Measurements from ENCODE around the gene PEX13.

Gene PEX13

GRCh38 chr2:60992985-60993392 is 24.5 kb upstream of the PEX13 start:
- Histone ChIP-seq H3K4me1 (ENCODE audit: control insufficient read depth, insufficient read depth, low read depth, low read length) (no peaks in the 10 kb centered on the region), H4K8ac (ENCODE audit: low read length) (no peak overlapping the region), H2BK15ac (ENCODE audit: low read depth, poor library complexity, severe bottlenecking) (no peak overlapping the region), H2BK5ac (ENCODE audit: low read depth, low read length, poor library complexity, severe bottlenecking) (no peak overlapping the region), H3K79me1 (replicated peaks; ENCODE audit: low read length, poor library complexity, severe bottlenecking) (no peaks in the 10 kb centered on the region), H3K14ac (ENCODE audit: low read length in 2 of 2) (no peak overlapping the region), H3K4me3 (ENCODE audit: insufficient read depth in 1 of 2, low read depth in 1 of 2, low read length in 2 of 2) (no peak overlapping the region), H3K4ac (ENCODE audit: low read depth in 1 of 2, low read length in 2 of 2) (no peak overlapping the region), H3K23ac (ENCODE audit: low read length in 2 of 2) (no peak overlapping the region), H3K9ac (ENCODE audit: low read length) (no peak overlapping the region), H2BK12ac (ENCODE audit: low read length in 2 of 2) (no peak overlapping the region), H3K27ac (ENCODE audit: low read length, poor library complexity, severe bottlenecking) (no peak overlapping the region), H3K36me3 (ENCODE audit: control insufficient read depth in 1 of 2, insufficient read depth in 2 of 2, low read depth in 1 of 2, low read length in 2 of 2) (no peaks in the 10 kb centered on the region), H4K91ac (ENCODE audit: low read length) (no peak overlapping the region), H3K18ac (ENCODE audit: low read depth in 1 of 2, low read length in 2 of 2) (no peak overlapping the region), H3K27me3 (ENCODE audit: control insufficient read depth in 1 of 2, insufficient read depth in 1 of 2, low read length in 2 of 2) (no peaks in the 10 kb centered on the region), H2AFZ (ENCODE audit: low read depth, low read length) (no peak overlapping the region), H2AK5ac (ENCODE audit: low read length, severe bottlenecking) (no peak overlapping the region), H3K4me2 (ENCODE audit: low read length, poor library complexity, severe bottlenecking) (no peak overlapping the region), H3K9me3 (ENCODE audit: control insufficient read depth, low read length) (peaks cover 21% of the 10 kb centered on the region), H2BK120ac (ENCODE audit: low read depth, low read length) (no peak overlapping the region)
- DNase-seq = no peak
- WGBS = 94% methylated on average over 7 of the region's 7 CpGs

- Histone ChIP-seq H2BK5ac (ENCODE audit: low read depth, low read length, poor library complexity, severe bottlenecking) (no peak overlapping the region), H3K27ac (ENCODE audit: low read length, poor library complexity, severe bottlenecking) (no peak overlapping the region), H3K27me3 (ENCODE audit: control insufficient read depth in 1 of 2, insufficient read depth in 1 of 2, low read length in 2 of 2) (no peaks in the 10 kb centered on the region), H4K91ac (ENCODE audit: low read length) (no peak overlapping the region), H3K18ac (ENCODE audit: low read depth in 1 of 2, low read length in 2 of 2) (no peak overlapping the region), H3K9me3 (ENCODE audit: control insufficient read depth, low read length) (peaks cover 21% of the 10 kb centered on the region), H3K4me1 (ENCODE audit: control insufficient read depth, insufficient read depth, low read depth, low read length) (no peaks in the 10 kb centered on the region), H2BK120ac (ENCODE audit: low read depth, low read length) (no peak overlapping the region), H3K14ac (ENCODE audit: low read length in 2 of 2) (no peak overlapping the region), H3K23ac (ENCODE audit: low read length in 2 of 2) (no peak overlapping the region), H3K36me3 (ENCODE audit: control insufficient read depth in 1 of 2, insufficient read depth in 2 of 2, low read depth in 1 of 2, low read length in 2 of 2) (no peaks in the 10 kb centered on the region), H3K9ac (ENCODE audit: low read length) (no peak overlapping the region), H2AFZ (ENCODE audit: low read depth, low read length) (no peak overlapping the region), H3K4ac (ENCODE audit: low read depth in 1 of 2, low read length in 2 of 2) (no peak overlapping the region), H3K4me3 (ENCODE audit: insufficient read depth in 1 of 2, low read depth in 1 of 2, low read length in 2 of 2) (no peak overlapping the region), H3K4me2 (ENCODE audit: low read length, poor library complexity, severe bottlenecking) (no peak overlapping the region), H2BK12ac (ENCODE audit: low read length in 2 of 2) (no peak overlapping the region), H2AK5ac (ENCODE audit: low read length, severe bottlenecking) (no peak overlapping the region), H3K79me1 (replicated peaks; ENCODE audit: low read length, poor library complexity, severe bottlenecking) (no peaks in the 10 kb centered on the region), H2BK15ac (ENCODE audit: low read depth, poor library complexity, severe bottlenecking) (no peak overlapping the region), H4K8ac (ENCODE audit: low read length) (no peak overlapping the region)
- DNase-seq = no peak
These were observed 23.4 kb upstream of the PEX13 start for GRCh38 chr2:60994131-60994530.

- no peaks in the 10 kb centered on the region for H3K36me3 ChIP-seq (ENCODE audit: control insufficient read depth in 1 of 2, insufficient read depth in 2 of 2, low read depth in 1 of 2, low read length in 2 of 2)
- no peak overlapping the region for H3K23ac ChIP-seq (ENCODE audit: low read length in 2 of 2)
- H3K4me2 ChIP-seq (ENCODE audit: low read length, poor library complexity, severe bottlenecking) = no peak overlapping the region
- H2AFZ ChIP-seq (ENCODE audit: low read depth, low read length) = no peak overlapping the region
- H3K9ac ChIP-seq (ENCODE audit: low read length) = no peak overlapping the region
- no peak overlapping the region for H3K4ac ChIP-seq (ENCODE audit: low read depth in 1 of 2, low read length in 2 of 2)
- DNase-seq = peak; percentile 63
- no peak overlapping the region for H2AK5ac ChIP-seq (ENCODE audit: low read length, severe bottlenecking)
- H3K14ac ChIP-seq (ENCODE audit: low read length in 2 of 2) = no peak overlapping the region
- no peak overlapping the region for H3K27ac ChIP-seq (ENCODE audit: low read length, poor library complexity, severe bottlenecking)
- H2BK5ac ChIP-seq (ENCODE audit: low read depth, low read length, poor library complexity, severe bottlenecking) = no peak overlapping the region
- H3K4me3 ChIP-seq (ENCODE audit: insufficient read depth in 1 of 2, low read depth in 1 of 2, low read length in 2 of 2) = no peak overlapping the region
- H4K91ac ChIP-seq (ENCODE audit: low read length) = no peak overlapping the region
- H2BK15ac ChIP-seq (ENCODE audit: low read depth, poor library complexity, severe bottlenecking) = no peak overlapping the region
- H3K27me3 ChIP-seq (ENCODE audit: control insufficient read depth in 1 of 2, insufficient read depth in 1 of 2, low read length in 2 of 2) = no peaks in the 10 kb centered on the region
- H3K9me3 ChIP-seq (ENCODE audit: control insufficient read depth, low read length) = no peaks in the 10 kb centered on the region
- no peaks in the 10 kb centered on the region for H3K4me1 ChIP-seq (ENCODE audit: control insufficient read depth, insufficient read depth, low read depth, low read length)
- 83% methylated on average over 2 of the region's 4 CpGs for WGBS
- no peaks in the 10 kb centered on the region for H3K79me1 ChIP-seq (replicated peaks; ENCODE audit: low read length, poor library complexity, severe bottlenecking)
- no peak overlapping the region for H2BK12ac ChIP-seq (ENCODE audit: low read length in 2 of 2)
- no peak overlapping the region for H2BK120ac ChIP-seq (ENCODE audit: low read depth, low read length)
- H3K18ac ChIP-seq (ENCODE audit: low read depth in 1 of 2, low read length in 2 of 2) = no peak overlapping the region
- no peak overlapping the region for H4K8ac ChIP-seq (ENCODE audit: low read length)
These were observed 18.6 kb upstream of the PEX13 start for GRCh38 chr2:60998628-60999545.

DNA sequence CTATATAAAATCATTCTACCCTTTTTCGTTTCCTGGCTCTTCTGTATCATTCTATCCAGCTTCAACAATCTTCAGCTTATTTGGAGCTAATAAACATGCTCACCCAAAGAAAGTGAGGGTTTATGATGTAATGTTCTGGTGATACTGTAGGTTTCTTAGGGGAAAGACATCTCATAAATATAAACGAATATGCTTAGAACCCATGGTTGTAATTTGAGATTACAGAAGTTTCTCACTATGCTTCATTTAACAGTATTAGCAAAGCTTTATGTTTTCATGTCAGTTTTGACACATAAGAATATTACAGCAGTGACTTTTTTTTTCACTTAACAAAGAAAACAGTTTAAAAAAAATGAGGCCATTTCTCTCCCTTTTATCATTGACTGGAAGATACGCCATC is 11.8 kb upstream of the PEX13 start:
- H2AFZ ChIP-seq (ENCODE audit: low read depth, low read length) = no peak overlapping the region
- no peak overlapping the region for H3K9ac ChIP-seq (ENCODE audit: low read length)
- no peak overlapping the region for H2BK15ac ChIP-seq (ENCODE audit: low read depth, poor library complexity, severe bottlenecking)
- no peak overlapping the region for H2BK120ac ChIP-seq (ENCODE audit: low read depth, low read length)
- DNase-seq = no peak
- no peak overlapping the region for H3K27ac ChIP-seq (ENCODE audit: low read length, poor library complexity, severe bottlenecking)
- H3K23ac ChIP-seq (ENCODE audit: low read length in 2 of 2) = no peak overlapping the region
- no peak overlapping the region for H3K4me2 ChIP-seq (ENCODE audit: low read length, poor library complexity, severe bottlenecking)
- no peak overlapping the region for H3K4me3 ChIP-seq (ENCODE audit: insufficient read depth in 1 of 2, low read depth in 1 of 2, low read length in 2 of 2)
- H2AK5ac ChIP-seq (ENCODE audit: low read length, severe bottlenecking) = no peak overlapping the region
- no peak overlapping the region for H3K4ac ChIP-seq (ENCODE audit: low read depth in 1 of 2, low read length in 2 of 2)
- H3K4me1 ChIP-seq (ENCODE audit: control insufficient read depth, insufficient read depth, low read depth, low read length) = peaks cover 2% of the 10 kb centered on the region
- WGBS = 98% methylated on average over 2 of the region's 3 CpGs
- no peak overlapping the region for H2BK12ac ChIP-seq (ENCODE audit: low read length in 2 of 2)
- H3K36me3 ChIP-seq (ENCODE audit: control insufficient read depth in 1 of 2, insufficient read depth in 2 of 2, low read depth in 1 of 2, low read length in 2 of 2) = no peaks in the 10 kb centered on the region
- H3K27me3 ChIP-seq (ENCODE audit: control insufficient read depth in 1 of 2, insufficient read depth in 1 of 2, low read length in 2 of 2) = no peaks in the 10 kb centered on the region
- H3K9me3 ChIP-seq (ENCODE audit: control insufficient read depth, low read length) = no peaks in the 10 kb centered on the region
- H4K91ac ChIP-seq (ENCODE audit: low read length) = no peak overlapping the region
- H4K8ac ChIP-seq (ENCODE audit: low read length) = no peak overlapping the region
- no peak overlapping the region for H3K14ac ChIP-seq (ENCODE audit: low read length in 2 of 2)
- H2BK5ac ChIP-seq (ENCODE audit: low read depth, low read length, poor library complexity, severe bottlenecking) = no peak overlapping the region
- H3K18ac ChIP-seq (ENCODE audit: low read depth in 1 of 2, low read length in 2 of 2) = no peak overlapping the region
- H3K79me1 ChIP-seq (replicated peaks; ENCODE audit: low read length, poor library complexity, severe bottlenecking) = no peaks in the 10 kb centered on the region
